Lower lobe of right lung (tissue), 2 donors: Measurements from ENCODE around the gene TTLL8. TPM values are rescaled to one million over a fixed set of nuclear protein-coding genes. Genes with fewer than 3 reads are reported as not detected.
A peak's percentile ranks its signal among the peaks of the same experiment; 100 is the strongest.

ENCODE experiments used
- ATAC-seq, 2 donors: fragments of 200-7000 bp; cut with Tn5 transposase; one replicate each; pipeline ENCODE4 v1.9.1; 2020 to 2022; ENCODE audit warnings: mild to moderate bottlenecking in 2 of 2, moderate library complexity in 2 of 2
- DNase-seq: peaks from one replicate; pipeline ENCODE4 v3.0.0-alpha.2; 2020
- H3K27ac ChIP-seq: fragments of 200-600 bp; one replicate; pipeline ENCODE4 v1.8.0; 2022
- H3K27me3 ChIP-seq: fragments of 200-600 bp; one replicate; pipeline ENCODE4 v1.8.0; 2022; ENCODE audit warnings: low read depth
- H3K36me3 ChIP-seq: fragments of 200-600 bp; one replicate; pipeline ENCODE4 v1.8.0; 2022; ENCODE audit warnings: mild to moderate bottlenecking
- H3K4me1 ChIP-seq: fragments of 200-600 bp; one replicate; pipeline ENCODE4 v1.8.0; 2022
- H3K4me3 ChIP-seq: fragments of 200-600 bp; one replicate; pipeline ENCODE4 v1.8.0; 2022; ENCODE audit warnings: mild to moderate bottlenecking
- H3K9me3 ChIP-seq: fragments of 200-600 bp; one replicate; pipeline ENCODE4 v1.8.0; 2022
- intact Hi-C: fragments of 100-400 bp; cut with DNase I; formaldehyde crosslinking; loops from one replicate; pipeline ENCODE4 v1.11.0; 2022
- total RNA-seq: library from RNA; stranded (reverse); fragmentation: NEBNext Ultra II Directional; extraction: Animal tissue kit (Norgen Biotek cat#: 25700); gene quantifications from one replicate; pipeline ENCODE4 v1.2.1, GENCODE V29; 2021
- TF ChIP-seq, protein P1 (sequence below): fragments of 200-600 bp; IDR thresholded peaks from one replicate; pipeline ENCODE4 v1.8.0; 2022; ENCODE audit warnings: antibody characterized with exemption, mild to moderate bottlenecking
- donor health status: DM: no; HTN: yes; CAD: no; lungs with severe emphysema.

TTLL8 gene
- total RNA-seq, 1 donor from 2014 or later, result not detected

DNA sequence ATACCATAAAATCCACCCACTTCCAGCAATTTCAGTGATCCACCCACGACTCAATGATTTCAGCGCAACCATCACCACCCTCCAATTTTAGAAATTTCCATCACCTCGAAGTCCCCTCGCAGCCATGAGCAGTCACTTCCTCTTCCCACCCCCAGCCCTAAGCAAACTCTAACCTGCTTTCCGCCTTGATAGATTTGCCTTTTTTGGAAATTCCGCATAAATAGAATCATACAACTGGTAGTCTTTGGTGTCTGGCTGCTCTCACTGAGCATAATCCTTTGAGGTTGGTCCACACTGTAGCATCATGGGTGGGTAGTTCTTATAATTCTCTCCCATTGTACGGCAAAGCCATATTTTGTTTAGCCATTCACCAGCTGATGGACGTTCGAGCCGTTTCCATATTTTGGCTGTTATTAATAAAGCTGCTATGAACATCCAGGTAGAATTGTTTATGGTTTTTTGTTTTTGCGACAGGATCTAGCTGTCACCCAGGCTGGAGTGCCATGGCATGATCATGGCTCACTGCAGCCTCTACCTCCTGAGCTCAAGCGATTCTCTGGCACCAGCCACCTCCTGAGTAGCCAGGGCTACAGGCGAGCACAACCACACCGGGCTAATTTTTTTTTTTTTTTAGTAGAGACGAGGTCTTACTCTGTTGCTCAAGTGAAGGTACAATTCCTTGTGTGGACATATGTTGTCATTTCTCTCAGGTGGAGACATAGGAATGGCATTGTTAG, 81.5 kb downstream of the TTLL8 start:
- Histone ChIP-seq H3K4me3 (no peak overlapping the region), H3K27ac (no peak overlapping the region), H3K27me3 (no peaks in the 10 kb centered on the region), H3K9me3 (no peaks in the 10 kb centered on the region), H3K4me1 (peaks cover 8% of the 10 kb centered on the region), H3K36me3 (no peaks in the 10 kb centered on the region)
- intact Hi-C loops, result no loop called here
- DNase-seq (no peak), ATAC-seq (no peak)
- TF ChIP-seq, protein P1, sequence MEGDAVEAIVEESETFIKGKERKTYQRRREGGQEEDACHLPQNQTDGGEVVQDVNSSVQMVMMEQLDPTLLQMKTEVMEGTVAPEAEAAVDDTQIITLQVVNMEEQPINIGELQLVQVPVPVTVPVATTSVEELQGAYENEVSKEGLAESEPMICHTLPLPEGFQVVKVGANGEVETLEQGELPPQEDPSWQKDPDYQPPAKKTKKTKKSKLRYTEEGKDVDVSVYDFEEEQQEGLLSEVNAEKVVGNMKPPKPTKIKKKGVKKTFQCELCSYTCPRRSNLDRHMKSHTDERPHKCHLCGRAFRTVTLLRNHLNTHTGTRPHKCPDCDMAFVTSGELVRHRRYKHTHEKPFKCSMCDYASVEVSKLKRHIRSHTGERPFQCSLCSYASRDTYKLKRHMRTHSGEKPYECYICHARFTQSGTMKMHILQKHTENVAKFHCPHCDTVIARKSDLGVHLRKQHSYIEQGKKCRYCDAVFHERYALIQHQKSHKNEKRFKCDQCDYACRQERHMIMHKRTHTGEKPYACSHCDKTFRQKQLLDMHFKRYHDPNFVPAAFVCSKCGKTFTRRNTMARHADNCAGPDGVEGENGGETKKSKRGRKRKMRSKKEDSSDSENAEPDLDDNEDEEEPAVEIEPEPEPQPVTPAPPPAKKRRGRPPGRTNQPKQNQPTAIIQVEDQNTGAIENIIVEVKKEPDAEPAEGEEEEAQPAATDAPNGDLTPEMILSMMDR, result no peak

DNA sequence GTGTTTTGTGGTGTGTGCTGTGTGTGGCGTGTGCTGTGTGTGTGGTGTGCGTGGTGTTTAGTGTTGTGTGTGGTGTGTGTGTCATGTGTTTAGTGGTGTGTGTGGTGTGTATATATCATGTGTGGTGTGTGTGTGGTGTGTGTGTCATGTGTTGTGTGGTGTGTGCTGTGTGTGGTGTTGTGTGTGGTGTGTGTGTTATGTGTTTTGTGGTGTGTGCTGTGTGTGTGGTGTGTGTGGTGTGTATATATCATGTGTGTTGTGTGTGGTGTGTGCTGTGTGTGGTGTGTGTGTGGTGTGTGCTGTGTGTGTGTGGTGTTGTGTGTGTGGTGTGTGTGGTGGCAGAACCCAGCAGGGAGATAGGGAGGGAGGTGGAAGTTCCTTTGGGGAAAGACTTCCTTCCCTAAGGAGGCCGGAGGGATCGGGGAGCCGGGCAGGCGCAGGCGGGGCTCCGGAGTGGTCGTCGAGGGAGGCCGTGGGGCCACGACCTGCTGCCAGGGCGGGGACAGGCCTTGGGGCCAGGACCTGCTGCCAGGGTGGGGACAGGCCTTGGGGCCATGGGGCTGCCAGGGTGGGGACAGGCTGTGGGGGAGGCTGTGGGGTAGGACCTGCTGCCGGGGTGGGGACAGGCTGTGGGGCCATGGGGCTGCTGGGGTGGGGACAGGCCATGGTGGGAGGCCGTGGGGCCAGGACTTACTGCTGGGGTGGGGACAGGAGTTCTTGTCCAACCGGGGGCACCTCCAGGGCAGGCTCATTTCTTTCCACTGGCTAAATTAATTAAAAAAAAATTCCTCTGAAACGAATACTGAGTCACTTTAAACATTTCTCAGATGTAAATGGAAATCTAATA, 82.3 kb downstream of the TTLL8 start:
- TF ChIP-seq, protein P1, result no peak
- intact Hi-C loops, result no loop called here
- H3K4me3 ChIP-seq, result no peak overlapping the region
- no peaks in the 10 kb centered on the region for H3K9me3 ChIP-seq
- no peak overlapping the region for H3K27ac ChIP-seq
- no peak for ATAC-seq
- H3K27me3 ChIP-seq, result no peaks in the 10 kb centered on the region
- H3K36me3 ChIP-seq, result no peaks in the 10 kb centered on the region
- peak; percentile 45 for DNase-seq
- peaks cover 14% of the 10 kb centered on the region for H3K4me1 ChIP-seq

DNA sequence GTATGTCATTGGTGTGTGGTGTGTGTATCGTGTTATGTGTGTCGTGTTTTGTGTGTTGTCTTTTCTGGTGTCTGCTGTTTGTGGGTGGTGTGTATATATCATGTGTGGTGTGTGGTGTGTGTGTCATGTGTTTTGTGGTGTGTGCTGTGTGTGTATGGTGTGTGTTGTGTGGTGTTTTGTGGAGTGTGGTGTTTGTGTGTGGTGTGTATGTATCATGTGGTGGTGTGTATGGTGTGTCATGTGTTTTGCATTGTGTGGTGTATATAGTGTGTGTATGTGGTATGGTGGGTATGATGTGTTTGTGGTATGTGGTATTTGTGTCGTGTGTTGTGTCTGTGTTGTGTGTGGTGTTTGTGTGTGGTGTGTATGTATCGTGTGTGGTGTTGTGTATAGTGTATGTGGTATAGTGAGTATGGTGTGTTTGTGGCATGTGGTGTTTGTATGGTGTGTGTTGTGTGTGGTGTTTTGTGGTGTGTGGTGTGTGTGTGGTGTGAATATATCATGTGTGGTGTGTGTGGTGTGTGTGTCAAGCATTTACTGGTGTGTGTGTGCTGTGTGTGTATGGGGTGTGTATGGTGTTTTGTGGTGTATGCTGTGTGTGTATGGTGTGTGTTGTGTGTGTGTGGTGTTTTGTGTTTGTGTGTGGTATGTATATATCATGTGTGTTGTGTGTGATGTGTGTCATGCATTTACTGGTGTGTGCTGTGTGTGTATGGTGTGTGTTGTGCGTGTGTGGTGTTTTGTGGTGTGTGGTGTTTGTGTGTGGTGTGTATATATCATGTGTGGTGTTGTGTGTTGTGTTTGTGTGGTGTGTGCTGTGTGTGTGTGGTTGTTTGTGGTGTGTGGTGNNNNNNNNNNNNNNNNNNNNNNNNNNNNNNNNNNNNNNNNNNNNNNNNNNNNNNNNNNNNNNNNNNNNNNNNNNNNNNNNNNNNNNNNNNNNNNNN, 84.8 kb downstream of the TTLL8 start:
- no peaks in the 10 kb centered on the region for H3K36me3 ChIP-seq
- no peak overlapping the region for H3K4me3 ChIP-seq
- H3K4me1 ChIP-seq, result peaks cover 31% of the 10 kb centered on the region
- no peaks in the 10 kb centered on the region for H3K27me3 ChIP-seq
- no peaks in the 10 kb centered on the region for H3K9me3 ChIP-seq
- ATAC-seq (no peak), DNase-seq (peak; percentile 16)
- intact Hi-C loops, result no loop called here
- no peak overlapping the region for H3K27ac ChIP-seq
- TF ChIP-seq, protein P1, result no peak

DNA sequence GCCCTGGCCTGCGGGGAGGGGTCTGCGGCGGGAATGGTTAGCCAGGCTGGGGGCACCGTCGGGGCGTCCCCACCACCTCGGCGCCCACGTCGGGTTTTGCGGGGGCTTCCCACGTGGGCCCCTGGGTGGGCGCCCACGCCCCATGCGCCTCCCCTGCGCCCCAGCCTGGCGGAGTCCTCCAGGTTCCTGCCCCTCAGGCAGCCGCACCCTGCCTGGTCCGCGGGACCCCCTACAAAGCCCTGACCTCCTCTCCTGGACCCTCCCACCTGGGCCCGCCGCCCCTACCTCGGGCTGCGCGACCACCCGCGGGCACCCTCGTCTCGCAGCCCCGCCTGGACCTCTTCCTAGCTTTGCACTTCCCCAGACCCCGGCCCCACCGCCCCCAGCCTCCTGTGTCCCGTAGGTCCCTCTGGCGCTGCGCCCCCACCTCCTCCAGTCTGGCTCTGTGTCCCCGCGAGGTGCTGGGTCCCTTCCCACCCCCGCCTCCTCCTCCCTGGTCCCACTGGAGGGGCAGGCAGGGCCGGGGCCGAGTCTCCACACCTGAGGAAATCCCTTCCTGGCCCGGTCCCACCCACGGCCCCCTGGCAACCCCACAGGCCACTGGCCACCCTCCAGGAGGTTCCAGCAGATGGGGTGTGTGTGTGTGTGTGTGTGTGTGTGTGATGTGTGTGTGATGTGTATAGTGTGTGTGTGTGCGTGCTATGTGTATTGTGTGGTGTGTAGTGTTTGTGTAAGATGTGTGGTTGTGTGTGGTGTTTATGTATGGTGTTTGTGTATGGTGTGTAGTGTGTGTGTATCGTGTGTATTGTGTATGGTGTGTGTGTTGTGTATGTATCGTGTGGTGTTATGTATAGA, 85.7 kb downstream of the TTLL8 start:
- intact Hi-C loops, result no loop called here
- DNase-seq (peak; percentile 63), ATAC-seq (no peak)
- Histone ChIP-seq H3K27ac (peak overlapping the region; percentile 80), H3K9me3 (no peaks in the 10 kb centered on the region), H3K4me3 (peak overlapping the region; percentile 60), H3K4me1 (peaks cover 40% of the 10 kb centered on the region), H3K27me3 (no peaks in the 10 kb centered on the region), H3K36me3 (no peaks in the 10 kb centered on the region)
- TF ChIP-seq, protein P1, result no peak
